Measurements from ENCODE around the gene OGFR.

The OGFR gene

DNA sequence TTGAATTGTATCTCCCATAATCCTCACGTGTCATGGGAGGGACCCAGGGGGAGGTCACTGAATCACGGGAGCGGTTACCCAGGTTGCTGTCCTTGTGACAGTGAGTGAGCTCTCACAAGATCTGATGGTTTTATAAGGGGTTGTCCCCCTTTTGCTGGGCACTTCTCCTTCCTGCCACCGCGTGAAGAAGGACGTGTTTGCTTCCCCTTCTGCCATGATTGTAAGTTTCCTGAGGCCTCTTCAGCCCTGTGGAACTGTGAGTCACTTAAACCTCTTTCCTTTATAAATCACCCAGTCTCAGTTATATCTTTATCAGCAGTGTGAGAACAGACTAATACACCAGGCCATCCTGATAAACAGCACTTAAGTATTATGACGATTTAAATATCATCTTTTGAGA lies 17.3 kb upstream of the OGFR start:
- Mint-ChIP-seq H3K4me3 (no peak overlapping the region), H3K36me3 (peaks cover 6% of the 10 kb centered on the region), H3K27ac (peak overlapping the region; percentile 21), H3K9me3 (no peaks in the 10 kb centered on the region), H3K4me1 (peaks cover 22% of the 10 kb centered on the region)
- DNase-seq (ENCODE audit: low spot score in 2 of 2), result no peak
- ATAC-seq, result no peak

DNA sequence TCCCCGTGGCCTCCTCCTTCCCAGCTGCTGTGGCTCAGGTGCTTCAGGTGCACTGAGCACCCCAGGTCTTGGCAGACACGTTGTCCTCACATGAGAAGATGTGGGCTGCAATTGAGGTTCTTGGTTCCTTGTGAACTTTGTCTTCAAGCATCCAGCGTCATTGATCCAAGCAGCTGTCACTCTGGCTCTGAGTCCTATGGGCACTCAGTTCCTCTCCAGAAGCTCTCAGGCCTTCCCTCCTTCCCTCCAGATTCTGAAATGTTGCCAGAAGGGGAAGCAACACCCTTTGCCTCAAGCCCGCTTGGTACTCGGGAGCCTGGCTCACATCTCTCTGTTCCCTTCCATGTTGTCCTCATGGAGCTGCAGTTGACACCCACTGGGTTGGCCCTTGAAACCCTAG lies 16.8 kb upstream of the OGFR start:
- Mint-ChIP-seq H3K4me3 (no peak overlapping the region), H3K27ac (no peak overlapping the region), H3K4me1 (peaks cover 21% of the 10 kb centered on the region), H3K36me3 (peaks cover 6% of the 10 kb centered on the region), H3K9me3 (no peaks in the 10 kb centered on the region)
- no peak for DNase-seq (ENCODE audit: low spot score in 2 of 2)
- ATAC-seq, result no peak

- H3K9me3 Mint-ChIP-seq, result no peaks in the 10 kb centered on the region
- peaks cover 6% of the 10 kb centered on the region for H3K36me3 Mint-ChIP-seq
- ATAC-seq (no peak), DNase-seq (ENCODE audit: low spot score in 2 of 2) (no peak)
- H3K4me1 Mint-ChIP-seq, result peaks cover 29% of the 10 kb centered on the region
- H3K27ac Mint-ChIP-seq, result no peak overlapping the region
- H3K4me3 Mint-ChIP-seq, result no peak overlapping the region
Measured at GRCh38 chr20:62788607-62789006, 16.0 kb upstream of the OGFR start.

DNA sequence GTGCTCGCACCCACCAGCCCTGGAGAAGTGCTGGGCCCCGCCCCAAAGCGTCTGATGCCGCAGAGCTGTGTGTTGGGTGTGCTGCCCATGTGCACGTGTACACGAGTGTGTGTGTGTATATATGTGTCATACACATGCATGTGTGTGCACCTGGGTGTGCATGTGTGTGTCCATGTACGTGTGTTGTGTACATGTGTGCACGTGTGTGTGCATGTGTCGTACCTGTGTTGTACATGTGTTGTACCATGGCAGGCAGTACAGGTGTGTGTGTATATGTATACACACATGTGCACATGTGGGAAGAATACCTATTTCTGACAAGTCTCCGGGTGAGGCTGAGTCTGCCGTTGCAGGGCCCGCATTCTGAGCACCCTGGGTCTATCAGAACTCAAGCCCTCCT lies 14.6 kb upstream of the OGFR start:
- H3K36me3 Mint-ChIP-seq, result peaks cover 20% of the 10 kb centered on the region
- H3K9me3 Mint-ChIP-seq, result no peaks in the 10 kb centered on the region
- no peak overlapping the region for H3K4me3 Mint-ChIP-seq
- peaks cover 31% of the 10 kb centered on the region for H3K4me1 Mint-ChIP-seq
- ATAC-seq (no peak), DNase-seq (ENCODE audit: low spot score in 2 of 2) (no peak)
- no peak overlapping the region for H3K27ac Mint-ChIP-seq

DNA sequence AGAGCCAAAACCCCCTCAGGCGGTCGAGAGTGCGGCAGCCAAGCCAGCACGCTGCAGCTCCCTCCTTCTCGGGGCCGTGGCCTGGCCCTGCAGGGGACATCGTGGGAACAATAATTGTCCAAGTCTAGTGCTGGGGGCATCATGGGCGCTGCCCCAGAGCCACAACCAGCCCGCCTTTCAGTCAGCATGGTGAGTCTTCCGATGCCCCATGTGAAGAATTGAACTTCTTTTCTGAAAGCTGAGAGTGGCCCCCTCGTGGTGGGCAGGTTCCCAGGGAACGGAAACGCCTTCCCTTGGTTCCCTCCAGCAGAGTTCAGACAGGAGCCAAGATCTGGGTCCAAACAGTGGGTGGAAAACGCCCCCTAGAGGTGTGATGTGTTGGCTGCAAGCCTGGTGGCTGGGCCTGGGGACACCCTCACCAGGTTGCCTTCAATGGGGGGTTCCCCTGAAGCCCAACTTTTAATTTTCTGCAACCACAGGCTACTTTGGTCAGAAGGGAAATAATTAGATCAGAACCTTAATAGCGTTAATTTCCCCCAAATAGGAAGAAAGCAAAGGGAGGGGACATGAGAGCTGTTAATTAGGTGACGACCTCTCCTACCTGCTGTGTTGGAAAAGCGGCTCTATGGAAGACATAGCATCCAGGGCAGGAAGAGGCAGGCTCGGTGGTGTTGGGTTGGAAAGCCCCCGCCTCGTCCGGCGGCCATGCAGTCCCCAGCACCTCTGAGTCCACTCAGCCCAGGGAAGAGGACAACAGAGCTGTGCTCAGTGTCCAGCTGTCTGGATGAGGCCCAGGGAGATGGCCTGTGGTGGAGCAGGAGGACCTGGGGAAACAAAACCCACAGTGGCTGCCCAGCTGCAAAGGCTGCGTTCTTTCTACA lies 13.1 kb upstream of the OGFR start:
- Mint-ChIP-seq H3K9me3 (no peaks in the 10 kb centered on the region), H3K36me3 (peaks cover 30% of the 10 kb centered on the region), H3K27ac (peak overlapping the region; percentile 63), H3K4me1 (peaks cover 31% of the 10 kb centered on the region), H3K4me3 (no peak overlapping the region)
- DNase-seq (ENCODE audit: low spot score in 2 of 2) (peak; percentile 63 to 86), ATAC-seq (peak; percentile 32)

DNA sequence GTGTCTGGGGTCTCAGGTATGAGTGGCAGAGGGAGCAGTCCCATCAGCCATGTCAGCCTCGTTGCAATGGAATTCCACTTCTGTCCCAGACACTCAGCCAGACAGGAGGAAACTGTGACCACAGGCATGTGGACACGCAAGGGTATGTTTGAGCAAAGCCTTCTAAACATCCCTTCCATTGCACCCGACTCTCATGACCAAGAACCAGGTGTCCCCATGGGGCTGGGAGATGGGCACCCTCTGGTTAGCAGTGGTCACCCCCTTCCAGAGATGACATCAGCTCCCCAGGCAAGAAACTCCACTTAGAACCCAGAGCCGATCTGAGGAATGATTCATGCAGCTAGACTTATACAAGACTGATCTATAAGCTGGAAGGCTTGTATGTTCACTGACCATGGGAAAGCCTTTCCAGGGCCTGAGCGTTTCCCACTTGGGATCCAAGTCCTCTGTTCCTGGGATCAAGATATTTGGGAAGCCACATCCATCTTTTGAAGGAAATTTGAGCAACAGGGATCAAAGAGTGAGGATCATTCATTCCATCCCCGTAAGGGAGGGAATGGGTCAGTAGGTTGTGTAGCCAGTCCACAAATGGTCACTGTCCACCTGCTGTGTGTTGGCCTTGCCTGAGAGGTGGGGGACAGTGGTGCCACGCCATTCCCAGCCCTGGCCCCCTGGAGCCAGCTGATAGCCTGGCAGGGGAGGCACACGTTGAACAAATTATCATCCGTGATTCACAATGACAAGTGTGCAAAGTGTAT lies 12.3 kb upstream of the OGFR start:
- ATAC-seq (no peak), DNase-seq (ENCODE audit: low spot score in 2 of 2) (no peak)
- no peaks in the 10 kb centered on the region for H3K9me3 Mint-ChIP-seq
- H3K4me3 Mint-ChIP-seq, result peak overlapping the region; percentile 80
- peaks cover 33% of the 10 kb centered on the region for H3K4me1 Mint-ChIP-seq
- peaks cover 35% of the 10 kb centered on the region for H3K36me3 Mint-ChIP-seq
- H3K27ac Mint-ChIP-seq, result peak overlapping the region; percentile 93

DNA sequence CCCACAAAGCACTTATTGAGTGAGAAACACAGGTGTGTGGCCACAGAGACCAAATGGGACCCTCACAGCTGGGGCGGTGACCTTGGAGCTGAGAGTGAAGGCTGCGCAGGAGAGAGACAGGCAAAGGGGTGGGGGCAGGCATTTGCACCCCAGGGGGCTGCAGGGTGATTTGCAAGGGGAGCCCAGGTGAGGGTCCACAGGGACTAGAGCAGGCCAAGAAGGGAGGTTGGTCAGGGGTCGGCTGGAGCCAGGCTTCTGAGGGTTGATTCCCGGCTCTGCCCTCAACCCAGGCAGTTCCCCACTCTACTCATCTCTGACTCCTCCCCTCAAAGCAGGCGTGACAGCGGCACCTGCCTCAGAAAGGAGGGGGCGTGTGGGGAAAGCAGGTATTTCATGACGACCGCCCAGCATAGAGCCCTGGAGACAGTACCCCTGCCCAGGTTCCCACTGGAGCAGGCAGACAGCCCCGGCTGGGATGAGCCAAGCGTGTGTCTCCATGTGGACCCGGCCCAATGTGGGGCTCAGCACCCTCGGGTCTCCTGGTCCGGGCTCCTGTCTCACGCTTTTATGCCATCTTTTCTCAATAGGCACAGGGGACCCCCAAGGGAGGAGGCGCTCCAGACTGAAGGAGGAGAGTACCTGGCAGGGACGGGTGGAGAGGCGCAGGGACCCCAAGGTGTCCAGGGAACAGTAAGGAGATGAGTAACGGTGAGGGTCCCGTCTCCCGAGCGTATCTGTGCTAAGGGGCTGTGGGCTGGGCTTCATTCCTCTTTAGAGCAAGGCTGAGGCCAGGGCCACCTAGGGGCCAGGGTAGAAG lies 11.5 kb upstream of the OGFR start:
- ATAC-seq (no peak), DNase-seq (ENCODE audit: low spot score in 2 of 2) (no peak)
- Mint-ChIP-seq H3K4me1 (peaks cover 34% of the 10 kb centered on the region), H3K9me3 (no peaks in the 10 kb centered on the region), H3K36me3 (peaks cover 41% of the 10 kb centered on the region), H3K27ac (peak overlapping the region; percentile 93), H3K4me3 (peak overlapping the region; percentile 80)

DNA sequence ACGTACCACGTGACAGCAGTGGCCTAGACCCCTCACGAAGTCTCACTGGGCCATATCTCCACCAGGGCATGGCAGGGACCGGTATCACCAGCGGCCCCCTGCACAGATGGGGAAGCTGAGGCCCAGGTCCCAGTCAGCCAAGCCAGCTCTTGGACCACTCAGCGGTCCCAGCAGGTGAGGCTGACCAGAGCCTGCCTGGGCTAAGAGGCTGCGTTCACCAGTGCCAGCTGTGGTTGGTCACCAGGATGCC lies 11.0 kb upstream of the OGFR start:
- no peak for ATAC-seq

DNA sequence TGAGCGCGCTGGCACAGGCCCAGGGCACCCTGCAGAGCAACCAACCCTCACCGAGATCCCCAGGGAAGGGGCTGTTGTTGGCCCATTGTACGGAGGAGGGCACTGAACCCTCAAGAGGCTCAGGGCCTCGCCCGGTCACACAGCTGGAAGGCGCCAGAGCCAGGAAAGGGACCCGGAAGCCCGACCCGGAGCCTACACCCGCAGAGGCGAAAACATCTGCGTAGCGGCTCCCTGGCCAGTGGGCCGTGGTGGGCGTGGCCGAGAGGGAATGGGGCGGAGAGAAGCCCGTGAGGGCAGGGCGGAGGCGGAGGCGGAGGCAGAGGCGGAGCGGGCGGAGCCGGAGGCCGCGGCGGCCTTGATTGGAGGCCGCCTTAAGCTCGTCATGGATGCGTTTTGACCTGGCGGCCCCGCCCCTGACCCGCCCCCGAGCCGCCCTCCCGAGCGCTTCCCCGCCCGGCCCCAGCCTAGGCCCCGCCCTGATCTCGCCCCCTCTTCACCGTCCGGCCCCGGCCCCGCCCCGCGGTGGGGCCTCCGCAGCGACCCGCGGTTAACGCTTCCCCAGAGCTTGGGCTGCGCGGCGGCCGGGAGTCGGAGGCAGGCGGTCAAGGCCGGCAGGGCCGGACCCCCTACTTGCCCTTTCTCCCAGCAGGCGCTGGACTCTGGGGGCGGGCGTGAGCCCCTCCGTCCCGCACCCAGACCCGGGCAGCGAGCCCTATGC lies 10.5 kb upstream of the OGFR start:
- DNase-seq (ENCODE audit: low spot score in 2 of 2) (peak; percentile 95 to 99), ATAC-seq (peak; percentile 80)
- Mint-ChIP-seq H3K4me3 (peak overlapping the region; percentile 80), H3K27ac (peak overlapping the region; percentile 93), H3K4me1 (peaks cover 43% of the 10 kb centered on the region), H3K36me3 (peaks cover 51% of the 10 kb centered on the region), H3K9me3 (no peaks in the 10 kb centered on the region)

More for the DNA sequence above, 11.0 kb upstream of the OGFR start:
- peaks cover 39% of the 10 kb centered on the region for H3K4me1 Mint-ChIP-seq
- peaks cover 46% of the 10 kb centered on the region for H3K36me3 Mint-ChIP-seq
- DNase-seq (ENCODE audit: low spot score in 2 of 2), result peak in 1 of 2 donors; percentile 68
- H3K4me3 Mint-ChIP-seq, result peak overlapping the region; percentile 80
- H3K9me3 Mint-ChIP-seq, result no peaks in the 10 kb centered on the region
- H3K27ac Mint-ChIP-seq, result peak overlapping the region; percentile 93

DNA sequence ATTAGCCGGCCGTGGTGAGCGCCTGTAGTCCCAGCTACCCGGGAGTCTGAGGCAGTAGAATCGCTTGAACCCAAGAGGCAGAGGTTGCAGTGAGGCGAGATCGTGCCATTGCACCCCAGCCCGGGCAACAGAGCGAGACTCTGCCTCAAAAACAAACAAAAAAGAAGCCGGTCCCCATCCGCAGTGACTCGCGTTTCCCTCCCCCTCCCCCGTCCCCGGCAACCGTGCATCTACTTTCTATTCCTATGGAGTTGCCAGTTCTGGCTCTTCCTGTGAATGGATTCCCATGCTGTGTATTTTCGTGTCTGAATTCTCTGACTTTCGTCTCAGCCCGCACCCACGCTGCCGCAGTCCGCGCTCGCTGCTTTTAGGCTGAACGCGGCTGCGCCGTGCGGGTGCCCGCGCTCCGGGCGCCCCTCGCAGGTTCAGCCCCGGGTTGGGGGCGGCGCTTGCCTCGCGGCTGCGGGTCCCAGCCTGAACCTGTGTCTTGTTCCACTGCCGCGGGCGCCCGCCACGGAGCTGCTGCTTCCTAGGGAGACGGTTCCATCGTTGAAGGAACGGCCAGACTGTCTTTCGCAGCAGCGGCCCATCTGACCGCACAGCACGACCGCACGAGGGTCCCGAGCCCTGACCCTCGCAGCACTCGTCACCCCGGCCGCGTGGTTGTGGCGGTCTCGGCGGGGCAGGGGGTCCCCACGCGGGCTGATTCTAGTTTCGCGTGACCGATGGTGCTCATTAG lies 9.4 kb upstream of the OGFR start:
- no peaks in the 10 kb centered on the region for H3K9me3 Mint-ChIP-seq
- peak overlapping the region; percentile 80 for H3K4me3 Mint-ChIP-seq
- DNase-seq (ENCODE audit: low spot score in 2 of 2) (peak; percentile 59 to 84), ATAC-seq (peak; percentile 4)
- H3K36me3 Mint-ChIP-seq, result peaks cover 61% of the 10 kb centered on the region
- H3K4me1 Mint-ChIP-seq, result peaks cover 43% of the 10 kb centered on the region
- peak overlapping the region; percentile 93 for H3K27ac Mint-ChIP-seq

GRCh38 chr20:62796699-62797491 lies 7.7 kb upstream of the OGFR start:
- ATAC-seq (no peak), DNase-seq (ENCODE audit: low spot score in 2 of 2) (no peak)
- Mint-ChIP-seq H3K4me3 (peak overlapping the region; percentile 80), H3K27ac (peak overlapping the region; percentile 76), H3K4me1 (peaks cover 35% of the 10 kb centered on the region), H3K9me3 (no peaks in the 10 kb centered on the region), H3K36me3 (peaks cover 72% of the 10 kb centered on the region)

DNA sequence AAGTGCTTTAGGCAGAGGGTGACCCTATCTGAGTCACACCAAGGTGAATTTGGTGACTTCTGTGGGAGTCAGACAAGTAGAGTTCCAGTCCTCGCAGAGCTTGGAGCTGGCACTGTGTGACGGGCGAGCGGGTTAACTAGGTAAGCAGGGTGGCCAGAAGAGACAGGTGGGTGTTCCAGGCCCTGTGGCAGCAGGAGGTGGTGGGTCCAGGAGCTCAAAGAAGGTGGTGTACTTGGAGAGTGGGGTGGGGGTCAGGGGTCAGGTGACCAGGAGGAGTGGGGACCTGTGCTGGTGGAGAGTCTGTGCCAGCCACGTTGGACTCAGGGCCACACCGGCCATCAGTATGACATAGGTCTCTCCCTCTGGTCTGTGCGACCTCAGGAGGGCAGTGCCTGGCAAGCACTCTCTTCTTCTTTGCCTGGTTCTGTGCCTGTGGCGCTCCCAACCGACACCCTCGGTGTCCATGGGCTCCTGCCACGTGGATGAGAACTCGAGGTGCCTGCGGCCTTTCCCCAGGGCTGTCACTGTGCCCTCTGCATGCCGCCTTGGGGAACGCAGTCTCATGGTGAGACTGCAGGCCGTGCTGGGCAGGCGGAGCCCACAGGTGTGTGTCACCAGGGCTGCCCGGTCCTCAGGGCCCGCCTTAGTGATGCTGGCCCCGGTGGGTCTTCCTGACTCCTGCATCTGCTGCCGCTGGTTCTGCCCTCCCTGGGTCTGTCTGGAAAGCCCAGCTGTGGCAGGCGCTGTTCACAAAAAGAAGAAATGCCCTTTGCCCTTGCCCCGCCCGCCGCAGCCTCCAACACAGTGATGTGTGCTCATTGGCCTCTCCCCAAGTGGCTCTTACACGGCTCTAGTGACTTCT lies 6.7 kb upstream of the OGFR start:
- DNase-seq (ENCODE audit: low spot score in 2 of 2) (no peak), ATAC-seq (no peak)
- H3K9me3 Mint-ChIP-seq, result no peaks in the 10 kb centered on the region
- peak overlapping the region; percentile 80 for H3K4me3 Mint-ChIP-seq
- peak overlapping the region; percentile 76 for H3K27ac Mint-ChIP-seq
- H3K4me1 Mint-ChIP-seq, result peaks cover 31% of the 10 kb centered on the region
- H3K36me3 Mint-ChIP-seq, result peaks cover 72% of the 10 kb centered on the region

GRCh38 chr20:62799036-62799435 lies 5.6 kb upstream of the OGFR start:
- no peak overlapping the region for H3K4me3 Mint-ChIP-seq

More at GRCh38 chr20:62799036-62799435, 5.6 kb upstream of the OGFR start:
- H3K4me1 Mint-ChIP-seq, result peaks cover 25% of the 10 kb centered on the region
- no peaks in the 10 kb centered on the region for H3K9me3 Mint-ChIP-seq
- peaks cover 76% of the 10 kb centered on the region for H3K36me3 Mint-ChIP-seq
- H3K27ac Mint-ChIP-seq, result no peak overlapping the region
- no peak for ATAC-seq
- DNase-seq (ENCODE audit: low spot score in 2 of 2), result no peak
